CD14-positive monocyte (primary cell): ENCODE data around the gene CBLB. TPM values are rescaled to one million over a fixed set of nuclear protein-coding genes. Genes with fewer than 3 reads are reported as not detected.

Experiments used
- DNase-seq, 3 donors: peaks; one replicate each; pipeline ENCODE4 v3.0.0-alpha.2; 2011 to 2022
- H2AFZ ChIP-seq: 2 replicates; pipeline ENCODE4 v1.6.0; 2012; ENCODE audit warnings: mild to moderate bottlenecking, low read depth, low read length, inconsistent platforms; ENCODE audit not compliant: insufficient read depth, poor library complexity, severe bottlenecking
- H3K27ac ChIP-seq, 2 donors: 1 replicate in 1 of 2; 2 replicates in 1 of 2; pipeline ENCODE4 v1.5.1; 2012 to 2013; ENCODE audit warnings: low read length in 2 of 2, control low read depth in 1 of 2, inconsistent platforms in 1 of 2, low read depth in 1 of 2, mild to moderate bottlenecking in 1 of 2
- H3K27me3 ChIP-seq, 2 donors: one replicate each; pipeline versions ENCODE4 v1.6.0 to v1.6.1; 2011 to 2013; ENCODE audit warnings: low read length in 2 of 2; ENCODE audit not compliant: control insufficient read depth in 2 of 2, insufficient read depth in 2 of 2
- H3K36me3 ChIP-seq, 2 donors: replicated peaks in 1 of 2; 1 replicate in 1 of 2; 2 replicates in 1 of 2; pipeline versions ENCODE4 v1.5.1 to v1.6.1; 2012 to 2013; ENCODE audit warnings: low read length in 2 of 2, control low read depth in 1 of 2, inconsistent platforms in 1 of 2, mild to moderate bottlenecking in 1 of 2; ENCODE audit not compliant: insufficient read depth in 2 of 2, control insufficient read depth in 1 of 2
- H3K4me1 ChIP-seq, 2 donors: 1 replicate in 1 of 2; 2 replicates in 1 of 2; pipeline versions ENCODE4 v1.5.1 to v1.6.1; 2012 to 2013; ENCODE audit warnings: low read length in 2 of 2, control low read depth in 1 of 2, inconsistent platforms in 1 of 2, mild to moderate bottlenecking in 1 of 2, moderate library complexity in 1 of 2; ENCODE audit not compliant: insufficient read depth in 2 of 2, control insufficient read depth in 1 of 2
- H3K4me2 ChIP-seq: replicated peaks from 2 replicates; pipeline ENCODE3; 2012; ENCODE audit warnings: low read length, moderate library complexity, mild to moderate bottlenecking; ENCODE audit not compliant: poor library complexity, severe bottlenecking; ENCODE audit errors: extremely low read depth
- H3K4me3 ChIP-seq, 3 experiments: fragments of 200-600 bp in 1 of 3; sonication (generic) in 1 of 3; replicated peaks in 1 of 3; 1 replicate in 2 of 3; 2 replicates in 1 of 3; pipeline ENCODE4 v1.5.1; 2011 to 2013; ENCODE audit warnings: low read length in 3 of 3, mild to moderate bottlenecking in 3 of 3, control low read depth in 2 of 3, low read depth in 2 of 3, inconsistent platforms in 1 of 3, moderate library complexity in 1 of 3
- H3K79me2 ChIP-seq: 2 replicates; pipeline ENCODE4 v1.6.0; 2012; ENCODE audit warnings: mild to moderate bottlenecking, control low read depth, inconsistent platforms, low read length, moderate library complexity; ENCODE audit not compliant: insufficient read depth
- H3K9ac ChIP-seq: 2 replicates; pipeline ENCODE4 v1.6.0; 2017; ENCODE audit warnings: low read length, mild to moderate bottlenecking; ENCODE audit not compliant: insufficient read depth, poor library complexity, severe bottlenecking
- H3K9me3 ChIP-seq, 2 donors: replicated peaks in 1 of 2; 1 replicate in 1 of 2; 2 replicates in 1 of 2; pipeline versions ENCODE4 v1.5.1 to v1.6.1; 2012 to 2013; ENCODE audit warnings: low read length in 2 of 2, control low read depth in 1 of 2; ENCODE audit not compliant: control insufficient read depth in 1 of 2, insufficient read depth in 1 of 2
- H4K20me1 ChIP-seq: 2 replicates; pipeline ENCODE4 v1.6.0; 2012; ENCODE audit warnings: mild to moderate bottlenecking, low read length, control low read depth, moderate library complexity; ENCODE audit not compliant: insufficient read depth
- H3K27ac Mint-ChIP-seq, 7 donors: one replicate each; pipeline ENCODE4 v1.8.0; 2020; ENCODE audit warnings: mild to moderate bottlenecking in 7 of 7, mixed read lengths in 7 of 7, moderate library complexity in 6 of 7, inconsistent platforms in 2 of 7
- H3K27me3 Mint-ChIP-seq, 3 donors: one replicate each; pipeline ENCODE4 v1.8.0; 2021 to 2022; ENCODE audit warnings: low read depth in 3 of 3, mild to moderate bottlenecking in 3 of 3, mixed read lengths in 3 of 3, moderate library complexity in 3 of 3, inconsistent platforms in 1 of 3
- H3K36me3 Mint-ChIP-seq, 2 donors: one replicate each; pipeline ENCODE4 v1.8.0; 2020; ENCODE audit warnings: mixed read lengths in 2 of 2, inconsistent platforms in 1 of 2, mild to moderate bottlenecking in 1 of 2
- H3K4me1 Mint-ChIP-seq: one replicate; pipeline ENCODE4 v1.8.0; 2020; ENCODE audit warnings: mild to moderate bottlenecking, mixed read lengths
- H3K4me3 Mint-ChIP-seq, 2 donors: one replicate each; pipeline ENCODE4 v1.8.0; 2020; ENCODE audit warnings: mild to moderate bottlenecking in 2 of 2, mixed read lengths in 2 of 2, moderate library complexity in 1 of 2
- H3K9me3 Mint-ChIP-seq, 7 donors: one replicate each; pipeline ENCODE4 v1.8.0; 2020 to 2022; ENCODE audit warnings: mixed read lengths in 7 of 7, mild to moderate bottlenecking in 6 of 7, moderate library complexity in 6 of 7, inconsistent platforms in 2 of 7
- WGBS: methylation state at CpG from one replicate; pipeline ENCODE4 v1.1.5; 2013; ENCODE audit warnings: missing lambda C conversion rate; ENCODE audit not compliant: insufficient coverage; 5-methylcytosine and 5-hydroxymethylcytosine counted together
- intact Hi-C, 2 donors: fragments of 100-400 bp; cut with micrococcal nuclease; formaldehyde crosslinking; loops; one replicate each; pipeline versions ENCODE4 v1.15.0 to v1.15.1; 2023
- polyA plus RNA-seq, 3 donors: library from polyadenylated mRNA; depleted of rRNA in 1 of 3; unstranded in 2 of 3; stranded (reverse) in 1 of 3; fragments of 300-500 nt in 2 of 3; fragments of >200 nt in 1 of 3; fragmentation: Illumina TruSeq in 2 of 3; gene quantifications; 1 replicate in 2 of 3; 2 replicates in 1 of 3; pipeline ENCODE4 v1.2.3, GENCODE V29; 2012 to 2021
- TF ChIP-seq, protein P1 (sequence below): fragments of 200-600 bp; IDR thresholded peaks from one replicate; pipeline ENCODE4 v1.8.0; 2022; ENCODE audit warnings: antibody characterized with exemption, mild to moderate bottlenecking

CBLB gene
- polyA plus RNA-seq, 3 donors: 1.6 to 8.1 (median 3.6) TPM

GRCh38 chr3:105653868-105654267 is 214.9 kb downstream of the CBLB start:
- DNase-seq: no peak
- Histone ChIP-seq H3K9me3 (no peaks in the 10 kb centered on the region), H2AFZ (no peak overlapping the region), H3K4me3 (no peak overlapping the region), H3K36me3 (peaks cover 2 to 8% of the 10 kb centered on the region in 2 donors), H3K27ac (no peak overlapping the region), H3K79me2 (no peaks in the 10 kb centered on the region), H3K4me1 (no peaks in the 10 kb centered on the region), H3K9ac (no peak overlapping the region), H3K4me2 (no peak overlapping the region), H3K27me3 (no peaks in the 10 kb centered on the region), H4K20me1 (no peaks in the 10 kb centered on the region)
- TF ChIP-seq, protein P1, sequence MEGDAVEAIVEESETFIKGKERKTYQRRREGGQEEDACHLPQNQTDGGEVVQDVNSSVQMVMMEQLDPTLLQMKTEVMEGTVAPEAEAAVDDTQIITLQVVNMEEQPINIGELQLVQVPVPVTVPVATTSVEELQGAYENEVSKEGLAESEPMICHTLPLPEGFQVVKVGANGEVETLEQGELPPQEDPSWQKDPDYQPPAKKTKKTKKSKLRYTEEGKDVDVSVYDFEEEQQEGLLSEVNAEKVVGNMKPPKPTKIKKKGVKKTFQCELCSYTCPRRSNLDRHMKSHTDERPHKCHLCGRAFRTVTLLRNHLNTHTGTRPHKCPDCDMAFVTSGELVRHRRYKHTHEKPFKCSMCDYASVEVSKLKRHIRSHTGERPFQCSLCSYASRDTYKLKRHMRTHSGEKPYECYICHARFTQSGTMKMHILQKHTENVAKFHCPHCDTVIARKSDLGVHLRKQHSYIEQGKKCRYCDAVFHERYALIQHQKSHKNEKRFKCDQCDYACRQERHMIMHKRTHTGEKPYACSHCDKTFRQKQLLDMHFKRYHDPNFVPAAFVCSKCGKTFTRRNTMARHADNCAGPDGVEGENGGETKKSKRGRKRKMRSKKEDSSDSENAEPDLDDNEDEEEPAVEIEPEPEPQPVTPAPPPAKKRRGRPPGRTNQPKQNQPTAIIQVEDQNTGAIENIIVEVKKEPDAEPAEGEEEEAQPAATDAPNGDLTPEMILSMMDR: no peak
- Mint-ChIP-seq H3K36me3 (peaks cover 13 to 15% of the 10 kb centered on the region in 2 donors), H3K27me3 (peaks cover 0 to 2% (median 0%) of the 10 kb centered on the region in 3 donors), H3K27ac (no peak overlapping the region), H3K4me1 (no peaks in the 10 kb centered on the region), H3K4me3 (no peak overlapping the region), H3K9me3 (peaks cover 0 to 2% (median 0%) of the 10 kb centered on the region in 7 donors)
- 100% methylated on average over 1 of the region's 3 CpGs for WGBS
- intact Hi-C loops: no loop called here

DNA sequence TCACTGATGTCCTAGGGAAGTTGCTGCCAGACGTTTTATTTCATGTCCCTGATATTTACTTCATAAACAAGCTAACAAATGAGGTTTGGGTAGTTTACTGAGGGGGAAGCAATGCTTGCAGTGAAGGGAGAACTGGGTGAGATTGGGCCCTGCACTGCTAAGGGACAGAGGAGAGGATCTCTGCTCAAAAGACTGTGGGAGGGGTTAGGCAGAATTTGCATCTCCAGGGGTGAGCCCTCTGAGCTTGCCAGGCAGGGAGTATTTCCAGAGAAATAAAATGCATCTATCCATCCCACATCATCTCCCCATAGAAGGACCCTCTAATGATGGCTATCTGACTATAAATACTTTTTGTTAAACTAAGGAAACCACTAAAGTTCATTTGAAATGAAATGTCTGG is 215.6 kb downstream of the CBLB start:
- peaks cover 6 to 8% of the 10 kb centered on the region in 2 donors for H3K36me3 Mint-ChIP-seq
- DNase-seq: no peak
- Histone ChIP-seq H3K4me1 (no peaks in the 10 kb centered on the region), H3K79me2 (no peaks in the 10 kb centered on the region), H3K4me3 (no peak overlapping the region), H3K36me3 (peaks cover 0 to under 1% of the 10 kb centered on the region in 2 donors), H2AFZ (no peak overlapping the region), H3K4me2 (no peak overlapping the region), H4K20me1 (no peaks in the 10 kb centered on the region), H3K9me3 (no peaks in the 10 kb centered on the region), H3K27me3 (no peaks in the 10 kb centered on the region), H3K27ac (no peak overlapping the region), H3K9ac (no peak overlapping the region)
- WGBS: no CpG with 5 or more reads among the region's 1 CpG
- H3K9me3 Mint-ChIP-seq: peaks cover 0 to 2% (median 0%) of the 10 kb centered on the region in 7 donors
- intact Hi-C loops: no loop called here
- H3K27me3 Mint-ChIP-seq: peaks cover 0 to 2% (median 0%) of the 10 kb centered on the region in 3 donors
- TF ChIP-seq, protein P1: no peak
- H3K4me3 Mint-ChIP-seq: no peak overlapping the region
- H3K4me1 Mint-ChIP-seq: no peaks in the 10 kb centered on the region
- no peak overlapping the region for H3K27ac Mint-ChIP-seq
